ENCODE measurements around the gene TOMM20L.

The TOMM20L gene

DNA sequence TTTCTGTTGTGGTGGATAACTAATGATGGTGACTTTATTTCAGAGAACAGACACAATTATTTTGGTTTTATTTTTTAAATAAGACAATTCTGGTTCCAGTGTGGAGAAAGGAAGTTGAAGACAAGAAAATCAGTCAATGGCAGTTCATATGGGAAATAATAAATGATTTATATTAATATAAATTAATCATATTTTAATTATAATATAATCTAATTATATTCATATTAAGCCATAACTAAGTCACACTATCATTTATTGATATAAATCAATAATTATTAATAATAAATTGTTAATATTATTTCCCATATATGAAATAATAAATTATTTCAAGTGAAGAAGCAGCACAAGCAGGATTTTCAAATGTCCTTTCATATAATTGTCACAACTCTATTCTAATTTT lies 2.8 kb downstream of the TOMM20L start:
- Histone ChIP-seq H3K9me2 (replicated peaks; ENCODE audit: low read depth, low read length) (no peaks in the 10 kb centered on the region), H3K27me3 (ENCODE audit: insufficient read depth, low read length, poor library complexity, severe bottlenecking) (no peaks in the 10 kb centered on the region), H3K79me2 (ENCODE audit: insufficient read depth, low read length) (no peaks in the 10 kb centered on the region), H3K4me3 (ENCODE audit: low read length, poor library complexity, severe bottlenecking) (no peak overlapping the region), H2AFZ (ENCODE audit: low read length) (no peak overlapping the region), H3K9me3 (ENCODE audit: insufficient read depth, low read depth, low read length) (no peaks in the 10 kb centered on the region), H3K36me3 (ENCODE audit: insufficient read depth, low read length) (no peaks in the 10 kb centered on the region), H3F3A (ENCODE audit: low read depth) (no peaks in the 10 kb centered on the region), H4K20me1 (ENCODE audit: insufficient read depth, low read length, poor library complexity, severe bottlenecking) (no peaks in the 10 kb centered on the region), H3K4me2 (ENCODE audit: low read depth, low read length, poor library complexity, severe bottlenecking) (no peak overlapping the region), H3K4me1 (ENCODE audit: insufficient read depth, low read length, poor library complexity, severe bottlenecking) (no peaks in the 10 kb centered on the region), H3K9ac (ENCODE audit: low read depth, low read length, poor library complexity, severe bottlenecking) (no peak overlapping the region)
- TF ChIP-seq, protein P1, sequence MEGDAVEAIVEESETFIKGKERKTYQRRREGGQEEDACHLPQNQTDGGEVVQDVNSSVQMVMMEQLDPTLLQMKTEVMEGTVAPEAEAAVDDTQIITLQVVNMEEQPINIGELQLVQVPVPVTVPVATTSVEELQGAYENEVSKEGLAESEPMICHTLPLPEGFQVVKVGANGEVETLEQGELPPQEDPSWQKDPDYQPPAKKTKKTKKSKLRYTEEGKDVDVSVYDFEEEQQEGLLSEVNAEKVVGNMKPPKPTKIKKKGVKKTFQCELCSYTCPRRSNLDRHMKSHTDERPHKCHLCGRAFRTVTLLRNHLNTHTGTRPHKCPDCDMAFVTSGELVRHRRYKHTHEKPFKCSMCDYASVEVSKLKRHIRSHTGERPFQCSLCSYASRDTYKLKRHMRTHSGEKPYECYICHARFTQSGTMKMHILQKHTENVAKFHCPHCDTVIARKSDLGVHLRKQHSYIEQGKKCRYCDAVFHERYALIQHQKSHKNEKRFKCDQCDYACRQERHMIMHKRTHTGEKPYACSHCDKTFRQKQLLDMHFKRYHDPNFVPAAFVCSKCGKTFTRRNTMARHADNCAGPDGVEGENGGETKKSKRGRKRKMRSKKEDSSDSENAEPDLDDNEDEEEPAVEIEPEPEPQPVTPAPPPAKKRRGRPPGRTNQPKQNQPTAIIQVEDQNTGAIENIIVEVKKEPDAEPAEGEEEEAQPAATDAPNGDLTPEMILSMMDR (conservative IDR thresholded peaks at IDR 0.05; ENCODE audit: low read length), result no peak
- TF ChIP-seq EZH2phosphoT487 (IDR thresholded peaks at IDR 0.05; ENCODE audit: borderline replicate concordance), result no peak

DNA sequence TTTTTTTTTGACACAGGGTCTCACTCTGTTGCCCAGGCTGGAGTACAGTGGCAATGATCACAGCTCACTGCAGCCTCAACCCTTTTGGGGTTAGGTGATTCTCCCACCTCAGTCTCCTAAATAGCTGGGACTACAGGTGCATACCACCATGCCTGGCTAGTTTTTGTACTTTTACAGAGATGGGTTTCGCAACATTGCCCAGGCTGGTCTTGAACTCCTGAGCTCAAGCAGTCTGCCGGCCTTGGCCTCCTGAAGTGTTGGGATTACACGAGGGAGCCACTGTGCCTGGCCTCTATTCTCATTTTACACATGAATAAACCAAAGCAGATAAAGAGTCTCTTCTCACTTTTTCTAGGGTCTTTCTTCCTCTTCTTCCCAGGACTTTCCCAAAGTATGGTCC lies 3.2 kb downstream of the TOMM20L start:
- Histone ChIP-seq H4K20me1 (ENCODE audit: insufficient read depth, low read length, poor library complexity, severe bottlenecking) (no peaks in the 10 kb centered on the region), H3K79me2 (ENCODE audit: insufficient read depth, low read length) (no peaks in the 10 kb centered on the region), H3K9me3 (ENCODE audit: insufficient read depth, low read depth, low read length) (no peaks in the 10 kb centered on the region), H3K4me3 (ENCODE audit: low read length, poor library complexity, severe bottlenecking) (no peak overlapping the region), H3K4me2 (ENCODE audit: low read depth, low read length, poor library complexity, severe bottlenecking) (no peak overlapping the region), H3K27me3 (ENCODE audit: insufficient read depth, low read length, poor library complexity, severe bottlenecking) (no peaks in the 10 kb centered on the region), H3K4me1 (ENCODE audit: insufficient read depth, low read length, poor library complexity, severe bottlenecking) (no peaks in the 10 kb centered on the region), H3K36me3 (ENCODE audit: insufficient read depth, low read length) (no peaks in the 10 kb centered on the region), H3K9me2 (replicated peaks; ENCODE audit: low read depth, low read length) (no peaks in the 10 kb centered on the region), H3K9ac (ENCODE audit: low read depth, low read length, poor library complexity, severe bottlenecking) (no peak overlapping the region), H2AFZ (ENCODE audit: low read length) (no peak overlapping the region), H3F3A (ENCODE audit: low read depth) (no peaks in the 10 kb centered on the region)
- TF ChIP-seq, protein P1 (conservative IDR thresholded peaks at IDR 0.05; ENCODE audit: low read length), result no peak
- TF ChIP-seq EZH2phosphoT487 (IDR thresholded peaks at IDR 0.05; ENCODE audit: borderline replicate concordance), result no peak

DNA sequence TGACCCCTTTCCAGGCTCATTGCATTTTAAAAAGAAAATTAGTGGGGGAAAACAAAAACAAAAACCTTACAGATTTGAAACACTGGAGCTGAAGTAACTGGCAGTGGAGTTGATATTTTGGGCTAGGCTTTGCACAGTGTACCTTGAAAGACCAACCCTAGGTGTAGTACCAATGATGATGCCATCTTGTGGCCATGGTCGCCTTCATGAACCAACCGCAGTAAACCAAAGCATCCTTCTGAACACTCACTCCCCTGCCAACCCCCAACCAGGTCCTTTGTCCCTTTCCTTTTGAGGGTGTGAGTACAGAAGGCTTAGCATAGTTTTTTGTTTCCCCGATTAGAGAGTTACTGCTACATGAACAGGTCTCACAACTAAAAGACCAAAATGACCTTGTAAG lies 5.9 kb downstream of the TOMM20L start:
- Histone ChIP-seq H3F3A (ENCODE audit: low read depth) (no peaks in the 10 kb centered on the region), H4K20me1 (ENCODE audit: insufficient read depth, low read length, poor library complexity, severe bottlenecking) (no peaks in the 10 kb centered on the region), H3K79me2 (ENCODE audit: insufficient read depth, low read length) (no peaks in the 10 kb centered on the region), H3K27me3 (ENCODE audit: insufficient read depth, low read length, poor library complexity, severe bottlenecking) (no peaks in the 10 kb centered on the region), H3K4me2 (ENCODE audit: low read depth, low read length, poor library complexity, severe bottlenecking) (no peak overlapping the region), H3K9ac (ENCODE audit: low read depth, low read length, poor library complexity, severe bottlenecking) (no peak overlapping the region), H3K36me3 (ENCODE audit: insufficient read depth, low read length) (no peaks in the 10 kb centered on the region), H3K4me3 (ENCODE audit: low read length, poor library complexity, severe bottlenecking) (no peak overlapping the region), H2AFZ (ENCODE audit: low read length) (no peak overlapping the region), H3K9me2 (replicated peaks; ENCODE audit: low read depth, low read length) (no peaks in the 10 kb centered on the region), H3K9me3 (ENCODE audit: insufficient read depth, low read depth, low read length) (no peaks in the 10 kb centered on the region), H3K4me1 (ENCODE audit: insufficient read depth, low read length, poor library complexity, severe bottlenecking) (no peaks in the 10 kb centered on the region)
- TF ChIP-seq EZH2phosphoT487 (IDR thresholded peaks at IDR 0.05; ENCODE audit: borderline replicate concordance), result no peak
- TF ChIP-seq, protein P1 (conservative IDR thresholded peaks at IDR 0.05; ENCODE audit: low read length), result peak; percentile 43
